ENCODE data around the gene SPATA2. TPM values are rescaled to one million over a fixed set of nuclear protein-coding genes. Genes with fewer than 3 reads are reported as not detected.

The SPATA2 gene
- total RNA-seq, 1 experiment from 2014 or later, result 3.1 TPM

GRCh38 chr20:49859807-49860206 is 55.5 kb downstream of the SPATA2 start:
- H3K27me3 ChIP-seq (ENCODE audit: low read length), result no peaks in the 10 kb centered on the region
- no peaks in the 10 kb centered on the region for H3K79me2 ChIP-seq (ENCODE audit: low read length)
- H3K4me3 ChIP-seq (ENCODE audit: low read length), result no peak overlapping the region
- H3K27ac ChIP-seq (ENCODE audit: low read length), result no peak overlapping the region
- H3K9ac ChIP-seq (ENCODE audit: low read length), result no peak overlapping the region
- H4K20me1 ChIP-seq (ENCODE audit: insufficient read depth, low read depth, low read length), result 0 out of 2 replicates have a peak, but pooled peaks cover 4% of the 10 kb centered on the region
- no peak overlapping the region for H3K4me2 ChIP-seq (ENCODE audit: low read depth, low read length, poor library complexity, severe bottlenecking)
- no peaks in the 10 kb centered on the region for H3K9me2 ChIP-seq (replicated peaks; ENCODE audit: insufficient read depth, low read length)
- H3K36me3 ChIP-seq (ENCODE audit: insufficient read depth, low read length), result peaks cover 12% of the 10 kb centered on the region; the same call in 1 of the 2 replicates
- no peaks in the 10 kb centered on the region for H3K9me3 ChIP-seq (ENCODE audit: low read length)
- DNase-seq, result no peak
- no peaks in the 10 kb centered on the region for H3K4me1 ChIP-seq (ENCODE audit: low read length)
- H2AFZ ChIP-seq (ENCODE audit: low read length), result no peak overlapping the region

GRCh38 chr20:49859011-49859410 is 56.3 kb downstream of the SPATA2 start:
- DNase-seq, result no peak
- Histone ChIP-seq H3K4me2 (ENCODE audit: low read depth, low read length, poor library complexity, severe bottlenecking) (no peak overlapping the region), H3K9me2 (replicated peaks; ENCODE audit: insufficient read depth, low read length) (no peaks in the 10 kb centered on the region), H3K9ac (ENCODE audit: low read length) (no peak overlapping the region), H2AFZ (ENCODE audit: low read length) (no peak overlapping the region), H4K20me1 (ENCODE audit: insufficient read depth, low read depth, low read length) (0 out of 2 replicates have a peak, but pooled peaks cover 4% of the 10 kb centered on the region), H3K36me3 (ENCODE audit: insufficient read depth, low read length) (peaks cover 6% of the 10 kb centered on the region; the same call in 1 of the 2 replicates), H3K27ac (ENCODE audit: low read length) (no peak overlapping the region), H3K4me1 (ENCODE audit: low read length) (no peaks in the 10 kb centered on the region), H3K4me3 (ENCODE audit: low read length) (no peak overlapping the region), H3K27me3 (ENCODE audit: low read length) (no peaks in the 10 kb centered on the region), H3K79me2 (ENCODE audit: low read length) (no peaks in the 10 kb centered on the region), H3K9me3 (ENCODE audit: low read length) (no peaks in the 10 kb centered on the region)

- Histone ChIP-seq H3K9ac (ENCODE audit: low read length) (no peak overlapping the region), H3K4me2 (ENCODE audit: low read depth, low read length, poor library complexity, severe bottlenecking) (no peak overlapping the region), H3K79me2 (ENCODE audit: low read length) (no peaks in the 10 kb centered on the region), H3K27ac (ENCODE audit: low read length) (no peak overlapping the region), H3K9me2 (replicated peaks; ENCODE audit: insufficient read depth, low read length) (no peaks in the 10 kb centered on the region), H4K20me1 (ENCODE audit: insufficient read depth, low read depth, low read length) (0 out of 2 replicates have a peak, but pooled peaks cover 4% of the 10 kb centered on the region), H3K9me3 (ENCODE audit: low read length) (no peaks in the 10 kb centered on the region), H3K36me3 (ENCODE audit: insufficient read depth, low read length) (peaks cover 4% of the 10 kb centered on the region; the same call in 1 of the 2 replicates), H3K4me1 (ENCODE audit: low read length) (no peaks in the 10 kb centered on the region), H3K27me3 (ENCODE audit: low read length) (no peaks in the 10 kb centered on the region), H3K4me3 (ENCODE audit: low read length) (no peak overlapping the region), H2AFZ (ENCODE audit: low read length) (no peak overlapping the region)
- no peak for DNase-seq
Measured at GRCh38 chr20:49858076-49858585, 57.2 kb downstream of the SPATA2 start.

- Histone ChIP-seq H3K36me3 (ENCODE audit: insufficient read depth, low read length) (0 out of 2 replicates have a peak, but pooled peaks cover 3% of the 10 kb centered on the region), H4K20me1 (ENCODE audit: insufficient read depth, low read depth, low read length) (0 out of 2 replicates have a peak, but pooled peaks cover 4% of the 10 kb centered on the region), H3K9me2 (replicated peaks; ENCODE audit: insufficient read depth, low read length) (no peaks in the 10 kb centered on the region), H2AFZ (ENCODE audit: low read length) (no peak overlapping the region), H3K27me3 (ENCODE audit: low read length) (no peaks in the 10 kb centered on the region), H3K4me2 (ENCODE audit: low read depth, low read length, poor library complexity, severe bottlenecking) (no peak overlapping the region), H3K4me3 (ENCODE audit: low read length) (no peak overlapping the region), H3K79me2 (ENCODE audit: low read length) (no peaks in the 10 kb centered on the region), H3K27ac (ENCODE audit: low read length) (no peak overlapping the region), H3K4me1 (ENCODE audit: low read length) (no peaks in the 10 kb centered on the region), H3K9ac (ENCODE audit: low read length) (no peak overlapping the region), H3K9me3 (ENCODE audit: low read length) (no peaks in the 10 kb centered on the region)
- DNase-seq, result no peak
Measured at GRCh38 chr20:49856904-49857303, 58.4 kb downstream of the SPATA2 start.

- no peak for DNase-seq
- H3K4me2 ChIP-seq (ENCODE audit: low read depth, low read length, poor library complexity, severe bottlenecking), result no peak overlapping the region
- no peak overlapping the region for H3K4me3 ChIP-seq (ENCODE audit: low read length)
- no peaks in the 10 kb centered on the region for H3K27me3 ChIP-seq (ENCODE audit: low read length)
- H4K20me1 ChIP-seq (ENCODE audit: insufficient read depth, low read depth, low read length), result no peaks in the 10 kb centered on the region
- H3K79me2 ChIP-seq (ENCODE audit: low read length), result no peaks in the 10 kb centered on the region
- no peaks in the 10 kb centered on the region for H3K4me1 ChIP-seq (ENCODE audit: low read length)
- peaks cover 4% of the 10 kb centered on the region; the same call in 1 of the 2 replicates for H3K36me3 ChIP-seq (ENCODE audit: insufficient read depth, low read length)
- H3K9me2 ChIP-seq (replicated peaks; ENCODE audit: insufficient read depth, low read length), result no peaks in the 10 kb centered on the region
- no peak overlapping the region for H2AFZ ChIP-seq (ENCODE audit: low read length)
- H3K9me3 ChIP-seq (ENCODE audit: low read length), result no peaks in the 10 kb centered on the region
- no peak overlapping the region for H3K9ac ChIP-seq (ENCODE audit: low read length)
- no peak overlapping the region for H3K27ac ChIP-seq (ENCODE audit: low read length)
Measured at GRCh38 chr20:49854190-49854875, 61.0 kb downstream of the SPATA2 start.

GRCh38 chr20:49853640-49854039 is 61.7 kb downstream of the SPATA2 start:
- peaks cover 4% of the 10 kb centered on the region; the same call in 1 of the 2 replicates for H3K36me3 ChIP-seq (ENCODE audit: insufficient read depth, low read length)
- no peak for DNase-seq
- H3K4me1 ChIP-seq (ENCODE audit: low read length), result no peaks in the 10 kb centered on the region
- no peak overlapping the region for H3K27ac ChIP-seq (ENCODE audit: low read length)
- no peaks in the 10 kb centered on the region for H3K9me3 ChIP-seq (ENCODE audit: low read length)
- no peak overlapping the region for H3K4me3 ChIP-seq (ENCODE audit: low read length)
- H3K9me2 ChIP-seq (replicated peaks; ENCODE audit: insufficient read depth, low read length), result no peaks in the 10 kb centered on the region
- H3K4me2 ChIP-seq (ENCODE audit: low read depth, low read length, poor library complexity, severe bottlenecking), result no peak overlapping the region
- no peak overlapping the region for H3K9ac ChIP-seq (ENCODE audit: low read length)
- H3K27me3 ChIP-seq (ENCODE audit: low read length), result no peaks in the 10 kb centered on the region
- no peaks in the 10 kb centered on the region for H4K20me1 ChIP-seq (ENCODE audit: insufficient read depth, low read depth, low read length)
- no peaks in the 10 kb centered on the region for H3K79me2 ChIP-seq (ENCODE audit: low read length)
- no peak overlapping the region for H2AFZ ChIP-seq (ENCODE audit: low read length)

Small RNA genes within 50 kb of the gene (small RNA-seq; reads per million reads assigned to genes)
- gene RF00017, result not detected
- gene RF00019, result not detected

Other genes with a start within 250 kb of the SPATA2 start
- gene B4GALT5, start 201.7 kb downstream of the SPATA2 start, total RNA-seq (2014; rRNA removed; shearing (Covaris generic); ENCODE audit: low replicate concordance), result 2.6 and 3.7 TPM in 2 replicates
- 10.0 and 21.5 TPM in 2 replicates for gene SLC9A8, start 102.7 kb downstream of the SPATA2 start, total RNA-seq (2014; rRNA removed; shearing (Covaris generic); ENCODE audit: low replicate concordance)
- 34.2 and 38.1 TPM in 2 replicates for gene RNF114, start 20.9 kb upstream of the SPATA2 start, total RNA-seq (2014; rRNA removed; shearing (Covaris generic); ENCODE audit: low replicate concordance)
- 0.22 TPM in 1 of 2 replicates, not detected in the other for gene SNAI1, start 67.5 kb upstream of the SPATA2 start, total RNA-seq (2014; rRNA removed; shearing (Covaris generic); ENCODE audit: low replicate concordance)
- gene UBE2V1, start 197.6 kb upstream of the SPATA2 start, total RNA-seq (2014; rRNA removed; shearing (Covaris generic); ENCODE audit: low replicate concordance), result 76.7 and 95.6 TPM in 2 replicates
- 14.5 and 29.7 TPM in 2 replicates for gene PEDS1, start 238.2 kb upstream of the SPATA2 start, total RNA-seq (2014; rRNA removed; shearing (Covaris generic); ENCODE audit: low replicate concordance)

All from Karpas-422 (cell line).